NOMO-1 treated with dmso at 0.1 percent for 144 hours (cell line): Measurements from ENCODE around the gene ZNF227.
"Not testable (repeated sequence)": the region's sequence is repeated elsewhere in the genome, so short reads cannot be mapped to it uniquely, and the experiment has no call there.

Source experiments
- DNase-seq: peaks from one replicate; lab custom pipeline; 2025; ENCODE audit not compliant: unreplicated experiment; lab: John Stamatoyannopoulos, UW

Gene ZNF227

DNA sequence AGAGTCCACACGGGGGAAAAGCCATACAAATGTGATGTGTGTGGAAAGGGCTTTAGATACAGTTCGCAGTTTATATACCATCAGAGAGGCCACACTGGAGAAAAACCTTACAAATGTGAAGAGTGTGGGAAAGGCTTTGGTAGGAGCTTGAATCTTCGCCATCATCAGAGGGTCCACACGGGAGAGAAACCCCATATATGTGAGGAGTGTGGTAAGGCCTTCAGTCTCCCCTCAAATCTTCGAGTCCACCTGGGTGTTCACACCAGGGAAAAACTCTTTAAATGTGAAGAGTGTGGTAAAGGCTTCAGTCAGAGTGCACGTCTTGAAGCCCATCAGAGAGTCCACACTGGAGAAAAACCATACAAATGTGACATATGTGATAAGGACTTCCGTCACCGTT, 24.1 kb downstream of the ZNF227 start:
- DNase-seq: no peak

DNA sequence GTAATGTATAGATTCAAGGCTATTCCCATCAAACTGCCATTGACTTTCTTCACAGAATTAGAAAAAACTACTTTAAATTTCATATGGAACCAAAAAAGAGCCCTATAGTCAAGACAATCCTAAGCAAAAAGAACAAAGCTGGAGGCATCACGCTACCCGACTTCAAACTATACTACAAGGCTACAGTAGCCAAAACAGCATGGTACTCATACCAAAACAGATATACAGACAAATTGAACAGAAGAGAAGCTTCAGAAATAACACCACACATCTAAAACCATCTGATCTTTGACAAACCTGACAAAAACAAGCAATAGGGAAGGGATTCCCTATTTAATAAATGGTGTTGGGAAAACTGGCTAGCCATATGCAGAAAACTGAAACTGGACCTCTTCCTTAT, 40.0 kb downstream of the ZNF227 start:
- DNase-seq: not testable (repeated sequence)

DNA sequence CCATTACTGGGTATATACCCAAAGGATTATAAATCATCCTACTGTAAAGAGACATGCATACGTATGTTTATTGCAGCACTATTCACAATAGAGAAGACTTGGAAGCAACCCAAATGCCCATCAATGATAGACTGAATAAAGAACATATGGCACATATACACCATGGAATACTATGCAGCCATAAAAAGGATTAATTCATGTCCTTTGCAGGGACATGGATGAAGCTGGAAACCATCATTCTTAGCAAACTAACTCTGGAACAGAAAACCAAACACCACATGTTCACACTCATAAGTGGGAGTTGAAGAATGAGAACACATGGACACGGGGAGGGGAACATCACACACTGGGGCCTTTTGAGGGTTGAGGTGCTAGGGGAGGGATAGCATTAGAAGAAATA, 41.1 kb downstream of the ZNF227 start:
- not testable (repeated sequence) for DNase-seq

DNA sequence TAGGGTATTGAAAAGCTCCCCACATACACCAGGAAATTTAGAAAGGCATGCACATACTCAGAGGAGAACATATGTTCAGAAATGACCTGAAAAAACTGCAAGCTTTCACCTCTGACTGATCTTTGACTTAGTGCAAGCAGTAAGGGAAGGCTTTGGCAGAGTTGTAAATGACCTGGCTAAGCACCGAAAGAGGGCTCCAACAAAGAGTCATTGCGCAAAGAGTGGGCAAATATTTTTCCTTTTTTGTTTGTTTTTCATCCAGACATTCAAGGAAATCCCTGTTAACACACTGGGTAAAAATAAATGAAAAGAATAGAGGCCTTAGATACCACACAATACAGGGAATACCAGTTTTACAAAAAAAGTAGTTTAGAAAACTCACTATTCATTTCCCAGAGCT, 42.2 kb downstream of the ZNF227 start:
- DNase-seq: no peak

DNA sequence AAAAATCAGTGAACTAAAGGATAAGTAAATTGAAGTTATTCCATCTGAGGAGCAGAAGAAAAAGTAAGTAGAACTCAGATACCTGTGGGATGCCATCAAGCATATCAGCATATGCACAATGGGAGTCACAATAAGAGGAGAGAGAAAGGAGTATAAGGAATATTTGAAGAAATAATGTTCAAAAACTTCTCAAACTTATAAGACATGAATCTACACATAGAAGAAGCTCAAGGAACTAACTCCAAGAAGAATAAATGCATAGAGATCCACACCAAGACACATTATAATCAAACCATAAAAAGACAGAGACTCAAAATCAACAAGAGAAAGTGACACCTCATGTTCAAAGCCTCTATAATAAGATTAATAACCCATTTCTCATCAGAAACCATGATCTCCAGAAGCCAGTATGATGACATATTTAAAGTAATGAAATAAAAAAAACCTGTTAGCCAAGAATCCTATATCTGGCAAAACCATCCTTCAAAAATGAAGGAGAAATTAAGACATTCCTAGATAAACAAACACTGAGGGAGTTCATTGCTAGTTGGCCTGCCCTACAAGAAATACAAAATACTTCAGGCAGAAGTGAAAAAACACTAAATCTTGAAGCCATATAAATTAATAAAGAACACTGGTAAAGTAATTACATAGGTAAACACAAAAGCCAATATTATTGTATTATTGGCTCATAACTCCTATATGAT, 43.5 kb downstream of the ZNF227 start:
- DNase-seq: no peak

DNA sequence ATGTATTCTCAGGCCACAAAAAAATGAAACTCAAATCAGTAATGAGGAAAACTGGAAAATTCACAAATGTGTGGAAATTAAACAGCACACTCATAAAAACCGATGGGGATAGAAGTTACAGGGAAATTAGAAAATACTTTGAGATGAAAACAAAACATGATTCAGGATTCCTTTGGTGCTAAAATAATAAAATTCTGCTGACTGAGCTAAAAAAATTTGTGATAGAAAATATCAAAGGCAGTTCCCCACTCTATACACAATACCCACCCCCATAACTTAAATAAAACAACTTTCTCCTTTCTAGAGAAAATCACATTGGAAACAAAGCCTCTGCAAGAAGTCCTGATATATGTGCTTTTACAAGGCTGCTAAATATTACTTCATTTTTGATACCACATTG, 45.8 kb downstream of the ZNF227 start:
- no peak for DNase-seq

DNA sequence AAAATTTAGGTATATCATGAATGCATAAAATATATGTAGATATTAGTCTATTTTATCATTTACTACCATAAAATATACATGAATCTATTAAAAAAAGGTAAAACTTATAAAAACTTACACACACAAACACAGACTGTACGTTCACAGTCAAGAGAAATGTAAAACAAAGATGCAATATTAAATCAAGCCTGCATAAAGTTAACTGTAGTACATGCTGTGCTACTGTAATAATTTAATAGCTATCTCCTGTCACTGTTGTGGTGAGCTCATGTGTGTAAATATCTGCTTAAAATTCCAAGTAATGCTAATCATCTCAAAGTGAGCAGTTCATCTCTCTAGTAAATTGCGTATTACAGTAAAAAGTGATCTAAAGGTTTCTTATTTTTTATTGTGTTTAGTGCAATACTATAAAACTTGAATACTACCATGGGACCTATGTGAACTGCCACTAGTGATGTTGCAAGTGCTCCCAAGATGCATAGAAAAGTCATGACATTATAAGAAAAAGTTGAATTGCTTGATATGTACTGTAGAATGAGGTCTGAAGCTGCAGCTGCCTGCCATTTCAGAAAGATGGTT, 46.6 kb downstream of the ZNF227 start:
- no peak for DNase-seq

DNA sequence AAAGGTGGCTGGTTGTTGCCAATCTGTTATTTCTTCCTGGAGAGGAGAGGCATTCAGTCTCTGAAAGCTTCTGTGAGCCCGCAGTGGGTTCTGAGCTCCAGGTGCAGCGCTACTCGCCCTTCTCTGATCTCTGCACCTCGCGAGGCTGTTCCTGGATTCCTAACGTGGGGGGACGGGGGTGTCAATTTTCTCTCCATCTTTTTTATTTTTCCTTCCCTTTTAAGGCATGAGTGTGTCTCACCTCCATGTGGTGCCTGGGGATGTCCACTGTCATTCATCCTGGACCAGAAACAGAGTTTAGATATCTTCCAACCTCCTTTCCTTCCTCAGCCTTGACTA, 48.0 kb downstream of the ZNF227 start:
- DNase-seq: no peak

DNA sequence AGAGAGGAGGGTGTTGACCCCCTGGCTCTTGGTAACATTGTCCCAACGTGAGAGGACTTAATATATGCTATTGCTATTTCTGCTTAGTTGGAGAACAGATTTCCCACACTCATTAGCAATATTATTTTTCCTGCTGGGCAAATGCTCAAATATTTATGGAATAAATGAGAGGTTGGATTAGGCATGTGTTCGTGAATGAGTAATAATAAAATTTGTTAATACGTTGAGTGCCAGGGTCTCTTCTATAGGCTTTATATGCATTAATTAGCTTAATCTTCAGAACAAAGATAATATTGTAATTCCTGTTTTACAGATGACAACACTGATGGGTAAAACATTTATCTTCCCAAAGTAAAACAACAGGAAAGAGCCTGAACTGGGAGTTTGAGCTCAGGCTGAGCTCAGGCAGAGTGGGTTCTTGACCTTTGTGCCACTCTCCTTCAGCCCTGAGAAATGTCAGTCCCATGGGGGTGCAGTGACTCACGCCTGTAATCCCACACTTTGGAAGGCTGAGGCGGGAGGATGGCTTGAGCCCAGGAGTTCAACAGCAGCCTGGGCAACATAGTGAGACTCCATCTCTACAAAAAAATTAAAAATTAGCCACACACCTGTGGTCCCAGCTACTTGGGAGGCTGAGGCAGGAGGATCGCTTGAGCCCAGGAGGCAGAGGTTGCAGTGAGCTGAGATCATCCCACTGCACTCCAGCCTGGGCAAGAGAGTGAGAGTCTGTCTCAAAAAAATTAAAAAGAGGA, 48.5 kb downstream of the ZNF227 start:
- no peak for DNase-seq

DNA sequence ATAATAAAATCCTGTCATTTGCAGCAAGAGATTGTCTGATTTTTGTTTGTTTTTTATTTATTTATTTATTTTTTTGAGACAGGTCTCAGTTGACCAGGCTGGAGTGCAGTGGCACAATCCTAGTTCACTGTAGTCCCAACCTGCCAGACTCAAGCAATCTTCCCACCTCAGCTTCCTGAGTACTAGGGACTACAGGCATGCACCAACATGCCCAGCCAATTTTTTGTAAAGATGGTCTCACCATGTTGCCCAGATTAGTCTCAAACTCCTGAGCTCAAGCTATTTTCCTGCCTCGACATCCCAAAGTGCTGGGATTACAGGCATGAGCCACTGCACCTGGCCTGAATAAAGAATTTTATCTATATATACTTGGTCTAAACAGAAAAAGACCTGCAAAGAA, 65.0 kb downstream of the ZNF227 start:
- no peak for DNase-seq

DNA sequence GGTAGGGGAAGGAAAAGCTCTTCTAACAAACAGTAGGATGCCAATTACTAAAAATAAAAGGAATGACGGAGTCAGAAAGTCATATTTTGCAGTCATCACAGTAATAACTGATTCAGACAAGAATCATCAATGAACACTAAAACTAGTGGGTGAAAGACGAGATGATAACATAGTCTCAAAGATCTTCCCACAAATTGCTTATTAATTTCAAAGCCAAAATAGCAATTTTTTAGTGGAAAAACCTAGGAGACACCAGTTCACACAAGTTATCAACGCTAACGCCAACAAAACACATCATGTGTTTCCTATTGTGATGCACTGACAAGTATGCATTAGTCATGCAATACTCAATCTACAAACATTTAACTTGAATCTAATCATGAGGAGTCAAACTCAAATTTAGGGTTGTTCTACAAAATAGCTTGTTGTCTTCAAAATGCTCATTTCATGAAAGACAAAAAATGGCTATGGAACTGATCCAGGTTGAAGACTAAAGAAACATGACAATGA, 65.9 kb downstream of the ZNF227 start:
- no peak for DNase-seq

DNA sequence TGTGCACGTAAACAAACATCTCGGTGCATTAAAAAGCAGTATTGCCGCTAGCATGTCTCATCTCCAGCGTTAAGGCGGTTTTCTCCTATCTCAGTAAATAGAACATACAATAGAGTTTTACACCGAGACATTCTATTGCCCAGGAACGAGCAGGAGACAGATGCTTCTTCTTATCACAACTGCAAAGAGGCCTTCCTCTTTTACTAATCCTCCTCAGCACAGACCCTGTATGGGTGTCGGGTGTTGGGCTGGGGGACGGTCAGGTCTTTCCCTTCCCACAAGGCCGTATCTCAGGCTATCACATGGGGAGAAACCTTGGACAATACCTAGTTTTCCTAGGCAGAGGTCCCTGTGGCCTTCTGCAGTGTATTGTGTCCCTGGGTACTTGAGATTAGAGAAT, 68.6 kb downstream of the ZNF227 start:
- DNase-seq: no peak

DNA sequence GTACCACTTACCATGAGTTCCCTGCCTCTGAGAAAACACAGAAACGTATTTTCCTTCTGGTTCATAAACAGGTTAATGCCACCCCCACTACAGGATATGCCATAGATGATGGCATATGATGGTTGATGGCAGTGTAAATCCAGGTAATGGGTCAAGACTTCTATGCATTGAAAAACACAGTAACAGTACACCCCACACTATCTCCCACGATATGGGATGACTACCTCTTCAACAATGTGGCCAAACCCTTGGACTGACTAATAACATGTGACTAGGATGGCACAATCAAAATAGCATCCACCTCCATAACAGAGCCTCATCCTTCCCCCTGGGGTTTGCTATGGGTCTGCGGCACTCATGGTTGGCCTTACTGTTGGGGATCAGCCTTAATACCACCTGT, 70.5 kb downstream of the ZNF227 start:
- no peak for DNase-seq

DNA sequence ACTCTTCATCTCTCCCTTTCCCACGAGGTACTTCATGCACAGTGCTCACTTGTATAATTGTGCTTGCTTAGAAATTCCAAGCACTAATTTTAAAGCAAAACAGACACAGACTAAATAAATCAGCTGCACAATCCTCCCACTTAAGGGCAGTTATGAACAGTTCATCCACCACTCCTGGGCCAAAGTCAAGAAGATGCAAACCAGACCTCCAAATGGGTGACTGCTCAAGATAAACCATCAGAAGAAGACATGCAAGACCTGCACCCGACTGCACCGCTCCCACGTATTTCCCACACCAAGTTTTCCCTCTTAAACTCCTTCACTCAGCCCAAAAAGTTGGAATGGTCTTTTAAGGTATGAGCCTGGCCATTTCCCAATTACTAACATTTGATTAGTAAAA, 72.6 kb downstream of the ZNF227 start:
- no peak for DNase-seq
